Ovary (tissue), 3 donors: Measurements from ENCODE around the gene GLCCI1.

Experiments
- POLR2A ChIP-seq: fragments of 450-650 bp; IDR thresholded peaks from one replicate; pipeline ENCODE4 v1.6.1; 2017; ENCODE audit warnings: antibody characterized with exemption, mild to moderate bottlenecking, moderate library complexity
- TF ChIP-seq, protein P1 (sequence below), 3 donors: fragments of 450-650 bp in 2 of 3; fragments of 200-600 bp in 1 of 3; IDR thresholded peaks; one replicate each; pipeline versions ENCODE4 v1.5.1 to v1.8.0; 2016 to 2022; ENCODE audit warnings: antibody characterized with exemption in 3 of 3, mild to moderate bottlenecking in 1 of 3
- donor health status: DM: no; HTN: no; CAD: no.

DNA sequence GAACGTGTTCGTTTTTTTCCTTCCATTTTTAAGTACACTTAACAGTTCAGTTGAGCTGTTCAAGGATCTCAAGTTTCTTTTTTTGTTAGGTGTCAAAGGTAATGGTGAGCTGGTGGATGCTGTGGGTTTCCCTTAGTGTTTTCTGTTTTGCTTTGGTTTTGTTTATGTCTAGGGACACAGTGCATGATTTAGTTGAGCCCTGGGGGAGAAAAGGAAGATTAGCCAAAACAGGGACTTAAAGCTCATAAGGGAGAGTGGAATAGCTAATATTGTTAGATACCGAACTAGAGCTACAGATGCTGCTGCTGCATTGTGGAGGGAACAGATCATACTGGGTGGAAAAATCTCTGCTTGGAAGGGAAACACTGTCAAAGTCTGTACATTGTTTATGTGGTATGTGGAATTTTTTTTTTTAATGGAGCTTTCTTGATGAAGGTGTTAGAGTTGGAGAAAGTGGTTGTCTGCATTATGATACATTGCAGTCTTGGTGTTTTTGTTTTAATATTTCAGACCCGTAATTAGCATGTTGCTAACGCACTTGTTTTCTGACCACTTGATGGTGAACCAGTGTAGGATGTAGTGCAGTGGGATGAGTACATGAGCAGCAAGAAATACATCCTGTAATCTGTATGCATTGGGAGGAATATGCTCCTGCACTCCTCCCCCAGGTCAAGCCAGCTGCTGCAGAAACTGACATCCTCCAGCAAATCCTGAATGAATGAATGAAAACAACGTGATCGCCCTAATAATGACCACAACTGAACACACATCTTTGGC is 2.1 kb downstream of the GLCCI1 start:
- TF ChIP-seq, protein P1, sequence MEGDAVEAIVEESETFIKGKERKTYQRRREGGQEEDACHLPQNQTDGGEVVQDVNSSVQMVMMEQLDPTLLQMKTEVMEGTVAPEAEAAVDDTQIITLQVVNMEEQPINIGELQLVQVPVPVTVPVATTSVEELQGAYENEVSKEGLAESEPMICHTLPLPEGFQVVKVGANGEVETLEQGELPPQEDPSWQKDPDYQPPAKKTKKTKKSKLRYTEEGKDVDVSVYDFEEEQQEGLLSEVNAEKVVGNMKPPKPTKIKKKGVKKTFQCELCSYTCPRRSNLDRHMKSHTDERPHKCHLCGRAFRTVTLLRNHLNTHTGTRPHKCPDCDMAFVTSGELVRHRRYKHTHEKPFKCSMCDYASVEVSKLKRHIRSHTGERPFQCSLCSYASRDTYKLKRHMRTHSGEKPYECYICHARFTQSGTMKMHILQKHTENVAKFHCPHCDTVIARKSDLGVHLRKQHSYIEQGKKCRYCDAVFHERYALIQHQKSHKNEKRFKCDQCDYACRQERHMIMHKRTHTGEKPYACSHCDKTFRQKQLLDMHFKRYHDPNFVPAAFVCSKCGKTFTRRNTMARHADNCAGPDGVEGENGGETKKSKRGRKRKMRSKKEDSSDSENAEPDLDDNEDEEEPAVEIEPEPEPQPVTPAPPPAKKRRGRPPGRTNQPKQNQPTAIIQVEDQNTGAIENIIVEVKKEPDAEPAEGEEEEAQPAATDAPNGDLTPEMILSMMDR (IDR thresholded peaks at IDR 0.05) = no peak
- TF ChIP-seq POLR2A = no peak
